GM18868 (cell line): ENCODE data around the gene LAP3.

Experiments used
- ATAC-seq: cut with Tn5 transposase; IDR thresholded peaks from one replicate; pipeline ENCODE4 v1.9.1; 2021; ENCODE audit warnings: mild to moderate bottlenecking, moderate library complexity; ENCODE audit not compliant: unreplicated experiment

Gene LAP3

GRCh38 chr4:17614416-17615299 lies 37.7 kb downstream of the LAP3 start, which contains the start of gene MED28:
Gene MED28, plus strand, starts transcription at chr4:17614641. Its CDS starts 14 bp downstream, at chr4:17614655.
- peak; percentile 96 for ATAC-seq

- no peak for ATAC-seq
These were observed 39.3 kb downstream of the LAP3 start for GRCh38 chr4:17616283-17616682.

GRCh38 chr4:17618926-17619325 lies 41.9 kb downstream of the LAP3 start:
- no peak for ATAC-seq

- ATAC-seq = no peak
These were observed 42.6 kb downstream of the LAP3 start for GRCh38 chr4:17619416-17620105.

GRCh38 chr4:17623451-17624001 lies 46.5 kb downstream of the LAP3 start:
- ATAC-seq = no peak

- no peak for ATAC-seq
These were observed 47.8 kb downstream of the LAP3 start for GRCh38 chr4:17624821-17625220.

- no peak for ATAC-seq
These were observed 53.2 kb downstream of the LAP3 start for GRCh38 chr4:17630228-17630627.

GRCh38 chr4:17633600-17633999 lies 56.6 kb downstream of the LAP3 start:
- ATAC-seq = no peak

- ATAC-seq = no peak
These were observed 58.1 kb downstream of the LAP3 start for GRCh38 chr4:17635056-17635455.

- ATAC-seq = peak; percentile 11
These were observed 59.3 kb downstream of the LAP3 start for GRCh38 chr4:17636341-17636695.

GRCh38 chr4:17636696-17637622 lies 60.0 kb downstream of the LAP3 start:
- peak; percentile 94 for ATAC-seq

GRCh38 chr4:17639136-17639535 lies 62.1 kb downstream of the LAP3 start:
- ATAC-seq = no peak

- ATAC-seq = no peak
These were observed 65.4 kb downstream of the LAP3 start for GRCh38 chr4:17642398-17642783.

GRCh38 chr4:17646693-17647092 lies 69.7 kb downstream of the LAP3 start:
- ATAC-seq = no peak

GRCh38 chr4:17647176-17647806 lies 70.3 kb downstream of the LAP3 start:
- no peak for ATAC-seq

GRCh38 chr4:17647927-17648326 lies 70.9 kb downstream of the LAP3 start:
- no peak for ATAC-seq

GRCh38 chr4:17650406-17650805 lies 73.4 kb downstream of the LAP3 start:
- no peak for ATAC-seq

- no peak for ATAC-seq
These were observed 77.7 kb downstream of the LAP3 start for GRCh38 chr4:17654701-17655100.

GRCh38 chr4:17657090-17657489 lies 80.1 kb downstream of the LAP3 start:
- ATAC-seq = no peak
